A673 (cell line): ENCODE data around the gene SLC7A5.

ENCODE experiments used
- CTCF ChIP-seq: fragments of 300-800, 200-600 bp; sonication (generic); conservative IDR thresholded peaks from 2 replicates; pipeline ENCODE4 v1.5.1; 2017; ENCODE audit warnings: low read depth, mild to moderate bottlenecking, antibody characterized with exemption, low read length, moderate library complexity, mixed read lengths
- EZH2 ChIP-seq: fragments of 200-600 bp; sonication (generic); IDR thresholded peaks from 2 replicates; pipeline ENCODE4 v1.6.1; 2017; ENCODE audit warnings: borderline replicate concordance, low read depth, mild to moderate bottlenecking, mixed read lengths, antibody characterized with exemption, low read length; ENCODE audit not compliant: poor library complexity, severe bottlenecking

GRCh38 chr16:87843678-87844105 lies 25.6 kb downstream of the SLC7A5 start:
- TF ChIP-seq CTCF, result no peak
- no peak for TF ChIP-seq EZH2
